ENCODE data around the gene SELENOM. TPM values are rescaled to one million over a fixed set of nuclear protein-coding genes. Genes with fewer than 3 reads are reported as not detected.
A peak's percentile ranks its signal among the peaks of the same experiment; 100 is the strongest.
"Not testable (repeated sequence)": the region's sequence is repeated elsewhere in the genome, so short reads cannot be mapped to it uniquely, and the experiment has no call there.

Gene SELENOM
- total RNA-seq, 2 experiments from 2014 or later: 2.3 to 2.4 TPM

DNA sequence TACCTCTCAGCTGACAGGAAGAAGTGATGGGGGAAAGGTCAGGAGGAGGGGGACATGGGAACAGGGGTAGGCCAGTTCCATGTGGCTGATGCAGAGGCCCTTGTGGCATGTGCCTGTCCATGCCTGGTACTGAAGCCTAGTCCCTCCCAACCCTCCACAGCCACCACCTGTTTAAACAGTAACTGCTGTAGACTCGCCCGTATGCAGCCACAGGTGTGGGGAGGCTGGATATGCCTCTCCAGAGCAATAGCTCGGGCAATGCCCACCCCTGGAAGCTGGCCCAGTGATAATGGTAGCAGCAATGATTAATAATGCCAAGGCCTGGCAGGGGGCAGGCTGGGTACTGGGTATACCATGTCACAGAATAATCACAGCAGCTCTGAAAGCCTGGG, 24.0 kb downstream of the SELENOM start:
- Mint-ChIP-seq H3K4me3 (peak overlapping the region; percentile 82), H3K27ac (no peak overlapping the region), H3K36me3 (ENCODE audit: low read depth) (peaks cover 4% of the 10 kb centered on the region), H3K9me3 (no peaks in the 10 kb centered on the region), H3K4me1 (peaks cover 40% of the 10 kb centered on the region), H3K27me3 (no peaks in the 10 kb centered on the region)
- ChIA-PET POLR2A (interaction anchor here (0.5 to 4.1 kb wide), 8 partner anchors 21 to 729 kb away, joined by 3 to 40 read pairs (median 4); partner anchors contain the start of genes MORC2, SELENOM and TUG1), CTCF (interaction anchor here (0.9 to 4.5 kb wide), 7 partner anchors 19 to 320 kb away, joined by 3 to 42 read pairs (median 4); partner anchors contain the start of gene SELENOM)
- no peak for DNase-seq

DNA sequence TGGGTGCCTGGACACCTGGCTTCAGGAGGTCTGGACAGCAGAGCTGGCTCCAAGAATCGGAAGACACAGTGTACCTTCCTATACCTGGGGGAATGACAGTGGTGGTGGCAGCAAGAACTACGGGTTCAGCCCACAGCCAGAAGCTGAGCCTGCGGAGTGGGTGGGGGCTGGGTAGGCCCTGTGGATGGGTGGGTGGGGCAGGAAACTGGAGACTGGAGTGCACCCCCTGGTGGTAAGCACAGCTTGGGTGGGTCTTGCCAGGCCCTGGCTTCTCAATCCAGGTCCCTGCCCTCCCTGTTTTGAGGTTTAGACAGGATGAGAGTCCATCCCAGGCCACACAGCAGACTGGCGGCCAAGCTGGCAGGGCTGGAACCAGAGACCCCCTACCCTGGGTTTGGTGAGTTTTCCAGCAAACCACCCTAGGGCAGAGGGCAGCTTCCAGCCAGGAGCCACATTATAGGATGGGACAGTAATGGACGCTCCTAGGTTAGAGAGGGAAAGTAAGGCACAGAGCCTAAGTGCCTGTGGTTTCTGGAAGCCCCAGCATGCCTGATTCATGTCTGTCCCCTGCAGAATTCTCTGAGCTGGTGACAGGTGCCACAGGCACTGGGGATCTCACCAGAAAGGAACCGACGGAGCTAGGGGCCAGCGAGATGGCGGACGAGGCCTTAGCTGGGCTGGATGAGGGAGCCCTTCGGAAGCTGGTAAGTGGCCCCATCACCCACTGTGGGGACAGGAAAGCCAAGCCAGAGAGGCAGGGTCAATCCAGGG, 24.6 kb downstream of the SELENOM start:
- peaks cover 40% of the 10 kb centered on the region for H3K4me1 Mint-ChIP-seq
- H3K27me3 Mint-ChIP-seq: no peaks in the 10 kb centered on the region

DNA sequence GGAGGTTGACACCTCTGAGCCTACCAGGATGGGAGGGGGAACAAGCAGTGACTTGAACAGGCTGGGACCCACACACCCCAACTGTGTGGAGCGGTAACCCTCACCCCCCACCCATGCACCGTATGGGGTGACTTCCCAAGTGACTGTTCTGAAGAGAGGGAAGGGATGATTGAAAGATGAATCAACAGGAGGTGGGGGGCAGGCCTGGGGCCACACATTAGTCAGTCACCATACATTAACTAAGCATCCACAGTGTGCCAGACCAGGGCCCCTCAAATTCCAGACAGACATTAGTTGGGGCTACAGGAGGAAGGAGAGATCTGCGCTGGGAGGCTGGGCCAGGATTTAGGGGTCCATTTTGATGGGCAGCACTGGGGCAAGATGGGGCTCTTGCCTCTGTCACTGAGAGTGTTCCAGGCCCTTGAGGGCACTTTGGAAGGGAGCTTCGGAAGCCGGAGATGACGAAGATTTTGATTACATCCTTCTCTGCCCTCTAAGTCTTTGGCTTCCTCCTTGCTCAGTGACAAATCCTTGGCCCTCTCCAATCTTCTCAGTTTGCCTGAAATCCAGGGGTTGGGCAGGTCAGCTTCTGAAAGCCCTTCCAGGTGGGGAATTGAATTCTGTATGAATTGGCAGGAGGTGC, 25.3 kb downstream of the SELENOM start:
- no peaks in the 10 kb centered on the region for H3K36me3 Mint-ChIP-seq (ENCODE audit: low read depth)
- H3K27me3 Mint-ChIP-seq: no peaks in the 10 kb centered on the region
- no peak for DNase-seq
- peaks cover 40% of the 10 kb centered on the region for H3K4me1 Mint-ChIP-seq
- no peak overlapping the region for H3K27ac Mint-ChIP-seq
- POLR2A ChIA-PET: interaction anchor here (1.1 to 4.1 kb wide), 5 partner anchors 22 to 340 kb away, joined by 4 to 40 read pairs (median 5); partner anchors contain the start of genes MORC2, SELENOM and TUG1
- H3K4me3 Mint-ChIP-seq: peak overlapping the region; percentile 85
- H3K9me3 Mint-ChIP-seq: no peaks in the 10 kb centered on the region
- CTCF ChIA-PET: interaction anchor here (0.9 to 4.5 kb wide), 6 partner anchors 18 to 447 kb away, joined by 3 to 42 read pairs (median 3); no protein-coding TSS in a partner anchor

More for the DNA sequence above, 24.6 kb downstream of the SELENOM start:
- peak; percentile 57 for DNase-seq
- no peaks in the 10 kb centered on the region for H3K9me3 Mint-ChIP-seq
- CTCF ChIA-PET: interaction anchor here (0.9 to 4.5 kb wide), 11 partner anchors 19 to 448 kb away, joined by 3 to 42 read pairs (median 4); partner anchors contain the start of gene SELENOM
- POLR2A ChIA-PET: interaction anchor here (1.1 to 4.1 kb wide), 6 partner anchors 21 to 448 kb away, joined by 3 to 40 read pairs (median 6); partner anchors contain the start of genes MORC2, SELENOM and TUG1
- peak overlapping the region; percentile 85 for H3K4me3 Mint-ChIP-seq
- H3K36me3 Mint-ChIP-seq (ENCODE audit: low read depth): peaks cover under 1% of the 10 kb centered on the region
- no peak overlapping the region for H3K27ac Mint-ChIP-seq

DNA sequence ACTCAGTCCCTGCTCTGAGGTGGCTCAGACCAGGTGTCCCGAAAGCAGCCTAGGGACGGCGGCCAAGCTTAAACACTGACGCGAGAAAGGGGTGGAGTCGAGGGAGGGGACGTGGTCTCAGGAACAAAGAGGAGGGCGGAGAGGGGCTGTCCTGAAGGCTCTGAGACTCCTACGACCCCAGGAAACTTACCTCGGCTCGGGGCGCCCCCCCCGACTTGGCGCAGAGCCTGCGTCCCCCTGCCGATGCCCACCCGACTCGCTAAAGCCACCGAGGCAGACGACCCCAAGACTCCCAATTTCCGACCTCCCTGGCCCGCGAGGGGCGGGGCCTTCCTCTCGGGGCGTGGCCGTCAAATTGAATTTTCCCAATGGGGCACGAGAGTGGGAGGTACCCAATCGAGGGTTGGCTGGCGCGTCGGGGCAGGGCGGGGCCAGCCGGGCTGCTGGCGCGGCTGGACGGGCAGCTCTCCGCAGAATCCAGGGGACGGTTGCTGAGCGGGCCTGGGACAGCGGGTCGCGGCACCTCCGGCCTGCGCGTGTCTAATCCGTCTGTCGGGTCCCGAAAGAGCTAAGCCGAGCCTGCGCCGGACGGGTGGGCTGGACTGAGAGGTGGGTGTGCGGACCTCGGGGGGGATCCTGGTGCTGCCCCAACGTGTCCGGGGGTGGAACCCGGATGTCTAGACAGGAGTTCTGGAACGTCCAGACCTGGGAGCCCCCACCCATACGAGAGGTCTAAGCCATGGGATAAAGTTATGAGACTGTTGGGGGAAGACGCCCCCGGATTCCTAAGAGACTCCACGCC, 26.3 kb downstream of the SELENOM start, which contains the start of gene SMTN:
SMTN (plus strand) TSS at position 471 of the 802 bp plus-strand sequence. CDS start 1,941 bp downstream, outside the sequence.
- Mint-ChIP-seq H3K9me3 (no peaks in the 10 kb centered on the region), H3K4me1 (peaks cover 38% of the 10 kb centered on the region), H3K4me3 (peak within 1 kb of the TSS; percentile 85), H3K36me3 (ENCODE audit: low read depth) (no peaks in the 10 kb centered on the region), H3K27ac (peak within 1 kb of the TSS; percentile 14), H3K27me3 (no peaks in the 10 kb centered on the region)
- POLR2A ChIA-PET: interaction anchor here (0.6 to 2.9 kb wide), 4 partner anchors 112 to 427 kb away, joined by 3 to 18 read pairs (median 4); partner anchors contain the start of genes MORC2 and TUG1
- DNase-seq: peak; percentile 90
- CTCF ChIA-PET: interaction anchor here (0.9 to 1.7 kb wide), 3 partner anchors 111 to 191 kb away, joined by 3 to 6 read pairs (median 3); partner anchors contain the start of gene TUG1

DNA sequence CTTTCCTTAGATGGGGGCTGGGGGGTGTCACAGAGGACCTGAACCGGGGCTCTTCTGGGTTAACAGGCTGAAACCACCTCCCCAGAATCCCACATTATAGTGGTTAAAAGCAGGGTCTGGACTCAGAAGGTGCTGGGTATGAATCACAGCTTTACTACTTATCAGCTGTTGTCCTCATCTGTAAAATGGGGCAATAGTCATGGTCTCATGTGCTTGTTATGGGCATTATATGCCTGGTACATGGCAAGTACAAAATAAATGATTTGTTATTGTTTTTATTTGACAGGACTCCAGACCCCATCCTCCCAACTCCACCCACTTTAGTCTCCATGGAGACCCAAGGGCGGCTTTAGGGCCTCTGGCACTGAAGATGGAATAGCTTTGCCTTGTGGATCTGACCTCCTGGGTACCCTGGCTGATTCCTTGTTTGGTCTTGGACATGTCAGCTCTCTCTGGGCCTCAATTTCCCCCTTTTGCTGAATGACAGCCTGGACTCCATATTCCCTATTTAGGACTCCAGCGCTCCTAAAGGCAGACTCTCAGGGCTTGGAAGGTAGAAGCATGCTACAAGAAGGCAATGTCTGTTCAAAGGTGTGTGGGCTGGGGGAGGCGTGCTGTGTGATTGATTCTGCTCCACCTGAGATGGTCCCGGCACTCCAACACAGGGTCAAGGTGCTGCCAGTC, 27.1 kb downstream of the SELENOM start:
- H3K27ac Mint-ChIP-seq: no peak overlapping the region
- ChIA-PET POLR2A (interaction anchor here (0.6 to 2.9 kb wide), 3 partner anchors 111 to 426 kb away, joined by 3 to 18 read pairs (median 3); partner anchors contain the start of genes MORC2 and TUG1), CTCF (interaction anchor here (1.7 kb wide), 1 partner anchor 110 kb away, joined by 6 read pairs; the partner anchor contains the start of gene TUG1)
- H3K36me3 Mint-ChIP-seq (ENCODE audit: low read depth): no peaks in the 10 kb centered on the region
- peak overlapping the region; percentile 85 for H3K4me3 Mint-ChIP-seq
- DNase-seq: no peak
- H3K27me3 Mint-ChIP-seq: no peaks in the 10 kb centered on the region
- H3K9me3 Mint-ChIP-seq: no peaks in the 10 kb centered on the region
- H3K4me1 Mint-ChIP-seq: peaks cover 37% of the 10 kb centered on the region

DNA sequence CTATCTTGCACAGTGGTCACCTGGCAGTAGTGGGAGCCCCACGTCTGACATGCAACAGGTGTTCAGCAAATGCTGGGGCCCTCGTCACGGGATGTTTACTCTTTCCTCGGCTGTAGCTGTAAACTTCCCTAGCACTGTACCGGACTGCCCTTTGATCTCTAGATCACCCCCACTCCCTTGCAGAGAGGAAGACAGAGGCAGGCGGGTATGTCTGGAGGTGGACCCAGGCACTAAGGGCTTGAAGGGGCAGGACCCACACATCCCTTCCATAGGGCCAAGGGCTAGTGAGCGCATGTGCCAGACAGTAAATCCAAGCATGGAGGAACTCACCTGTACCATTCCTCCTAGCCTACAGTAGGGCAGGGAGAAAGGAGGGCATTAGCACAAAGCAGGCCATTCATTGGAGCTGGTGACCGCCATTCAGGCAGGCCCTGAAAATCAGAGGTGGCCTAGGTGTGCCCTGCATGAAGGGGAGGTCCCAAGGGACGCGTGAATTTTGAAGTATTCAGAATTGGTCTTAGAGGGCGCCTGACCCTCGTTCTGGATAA, 28.2 kb downstream of the SELENOM start:
- peaks cover 32% of the 10 kb centered on the region for H3K4me1 Mint-ChIP-seq
- CTCF ChIA-PET: no interaction called here
- POLR2A ChIA-PET: interaction anchor here (2.9 kb wide), 1 partner anchor 110 kb away, joined by 18 read pairs; the partner anchor contains the start of genes MORC2 and TUG1
- no peaks in the 10 kb centered on the region for H3K9me3 Mint-ChIP-seq
- no peak overlapping the region for H3K4me3 Mint-ChIP-seq
- H3K36me3 Mint-ChIP-seq (ENCODE audit: low read depth): no peaks in the 10 kb centered on the region
- DNase-seq: no peak
- no peaks in the 10 kb centered on the region for H3K27me3 Mint-ChIP-seq
- no peak overlapping the region for H3K27ac Mint-ChIP-seq

DNA sequence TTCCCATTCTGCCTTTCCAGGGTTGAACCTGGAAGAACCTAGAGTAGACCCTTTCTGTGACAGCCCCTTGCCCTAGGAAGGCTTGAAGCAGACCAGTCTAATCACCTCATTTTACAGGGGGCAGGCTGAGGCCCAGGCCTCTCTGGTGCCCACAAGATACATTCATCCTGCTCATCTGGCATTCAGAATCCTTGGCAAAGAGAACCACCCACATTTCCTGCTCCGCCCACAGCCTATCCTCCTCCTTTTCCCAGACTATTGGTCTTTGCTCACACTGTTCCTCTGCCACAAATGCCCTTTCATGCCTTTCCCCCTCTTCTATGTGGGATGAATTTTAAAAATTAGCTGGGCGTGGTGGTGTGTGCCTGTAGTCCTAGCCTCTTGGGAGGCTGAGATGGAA, 29.0 kb downstream of the SELENOM start:
- DNase-seq; H3K36me3 Mint-ChIP-seq (ENCODE audit: low read depth); H3K4me3 Mint-ChIP-seq; CTCF ChIA-PET; H3K27me3 Mint-ChIP-seq; H3K9me3 Mint-ChIP-seq; H3K27ac Mint-ChIP-seq; POLR2A ChIA-PET: not testable (repeated sequence)
- peaks cover 24% of the 10 kb centered on the region for H3K4me1 Mint-ChIP-seq

DNA sequence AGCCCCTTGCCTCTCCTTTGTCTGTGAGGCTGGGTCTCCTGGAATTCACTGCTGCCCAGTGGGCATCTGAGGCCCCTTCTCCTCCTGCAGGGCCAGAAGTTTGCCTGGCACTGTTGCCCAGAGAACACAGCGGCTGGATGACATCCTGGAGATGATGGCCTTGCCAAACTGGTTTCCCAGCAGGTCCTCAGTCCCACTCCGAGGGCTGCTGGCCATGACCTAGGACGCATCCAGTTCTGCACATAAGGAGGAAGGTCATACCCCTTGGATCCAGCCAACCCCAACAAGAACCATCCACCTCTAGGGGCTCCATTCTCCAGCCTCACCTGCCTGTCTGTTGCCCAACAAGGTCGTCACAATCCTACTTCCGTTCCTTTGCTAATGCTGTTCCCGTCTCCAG, 29.7 kb downstream of the SELENOM start:
- no peak for DNase-seq
- ChIA-PET CTCF (no interaction called here), POLR2A (no interaction called here)
- Mint-ChIP-seq H3K9me3 (no peaks in the 10 kb centered on the region), H3K27me3 (no peaks in the 10 kb centered on the region), H3K27ac (no peak overlapping the region), H3K36me3 (ENCODE audit: low read depth) (no peaks in the 10 kb centered on the region), H3K4me1 (peaks cover 17% of the 10 kb centered on the region), H3K4me3 (no peak overlapping the region)

DNA sequence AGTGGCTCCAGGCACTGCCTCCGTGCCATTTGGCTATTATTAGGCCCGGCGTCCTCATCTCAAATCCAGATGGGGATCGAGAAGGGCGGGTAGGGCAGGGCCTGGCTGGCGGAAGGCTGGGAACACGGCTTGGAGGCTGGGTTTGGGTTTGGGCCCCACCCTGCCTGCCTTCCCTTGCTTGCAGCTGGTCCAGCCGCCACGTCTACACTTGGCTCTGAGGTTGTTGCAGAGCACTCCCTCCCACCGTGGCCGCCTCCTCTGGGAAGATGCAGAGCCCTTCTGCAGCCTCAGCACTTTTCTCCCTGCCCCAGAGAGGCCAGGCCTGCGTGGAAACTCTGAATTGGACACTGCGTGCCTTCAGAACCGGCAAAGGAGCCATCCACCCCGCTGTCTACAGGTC, 31.4 kb downstream of the SELENOM start:
- no peak for DNase-seq
- H3K27ac Mint-ChIP-seq: no peak overlapping the region
- no peaks in the 10 kb centered on the region for H3K27me3 Mint-ChIP-seq
- no peaks in the 10 kb centered on the region for H3K9me3 Mint-ChIP-seq
- ChIA-PET CTCF (no interaction called here), POLR2A (no interaction called here)
- H3K4me3 Mint-ChIP-seq: no peak overlapping the region
- H3K36me3 Mint-ChIP-seq (ENCODE audit: low read depth): no peaks in the 10 kb centered on the region
- H3K4me1 Mint-ChIP-seq: peaks cover 4% of the 10 kb centered on the region

DNA sequence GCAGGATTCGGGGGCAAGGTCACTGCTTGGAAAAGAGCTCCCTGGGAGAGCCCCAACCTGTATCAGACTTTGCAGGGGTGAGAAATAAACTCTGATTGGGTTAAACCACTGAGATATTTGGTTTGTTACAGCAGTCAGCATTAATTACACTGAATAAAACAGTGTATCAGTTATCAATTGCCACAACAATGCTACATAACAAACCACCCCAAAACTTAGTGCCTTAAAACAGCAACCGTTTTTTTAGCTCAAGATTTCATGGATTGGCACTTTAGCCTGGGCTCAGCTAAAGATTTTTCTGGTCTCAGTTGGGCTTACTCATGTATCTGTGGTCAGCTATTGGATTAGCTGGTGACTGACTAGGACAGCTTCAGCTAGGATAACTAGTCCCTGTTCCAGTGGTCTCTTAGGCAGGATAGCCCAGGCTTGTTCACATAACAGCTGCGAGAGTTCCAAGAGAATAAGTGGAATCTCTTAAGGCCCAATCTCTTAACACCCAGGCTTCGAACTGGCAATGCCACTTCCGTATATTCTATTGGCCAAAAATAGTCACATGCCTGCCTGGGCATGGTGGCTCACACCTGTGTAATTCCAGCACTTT, 33.7 kb downstream of the SELENOM start:
- CTCF ChIA-PET; H3K27ac Mint-ChIP-seq; H3K9me3 Mint-ChIP-seq; H3K27me3 Mint-ChIP-seq; POLR2A ChIA-PET; H3K4me3 Mint-ChIP-seq; H3K4me1 Mint-ChIP-seq; H3K36me3 Mint-ChIP-seq (ENCODE audit: low read depth); DNase-seq: not testable (repeated sequence)

DNA sequence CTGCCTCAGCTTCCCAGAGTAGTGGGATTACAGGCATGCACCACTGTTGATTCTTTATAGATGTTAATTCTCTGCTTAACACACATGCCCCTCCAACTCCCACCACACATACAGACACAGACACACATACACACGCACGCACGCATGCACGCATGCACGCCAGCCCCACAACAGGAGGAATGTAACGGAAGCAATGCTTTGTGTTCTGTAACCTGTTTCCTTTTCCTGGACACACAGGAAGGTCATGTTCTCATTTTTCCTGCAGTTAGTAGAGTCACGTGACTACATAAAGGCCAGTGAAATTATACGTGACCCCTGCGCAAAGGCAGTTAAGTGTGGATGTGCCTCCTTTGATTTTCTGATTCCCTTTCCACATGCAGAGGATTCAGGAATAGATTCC, 34.2 kb downstream of the SELENOM start:
- not testable (repeated sequence) for DNase-seq

More for the DNA sequence above, 34.2 kb downstream of the SELENOM start:
- H3K27me3 Mint-ChIP-seq; H3K27ac Mint-ChIP-seq; H3K36me3 Mint-ChIP-seq (ENCODE audit: low read depth); POLR2A ChIA-PET; CTCF ChIA-PET; H3K9me3 Mint-ChIP-seq; H3K4me1 Mint-ChIP-seq; H3K4me3 Mint-ChIP-seq: not testable (repeated sequence)

All from activated CD4-positive, alpha-beta memory T cell treated with anti-CD3 and anti-CD28 coated beads, Interleukin-2, amount 10 ng/mL, durations not matched to agents 7 days and 5 days (primary cell).